Islet of Langerhans (tissue), 1 donor: ENCODE data around the gene LPP.

Experiments
- FAIRE-seq: peaks from one replicate; lab custom pipeline; 2011; peaks lifted over from hg19 to GRCh38; lab: Jason Lieb, UNC

Gene LPP

GRCh38 chr3:188722963-188723362 lies 569.0 kb downstream of the LPP start:
- FAIRE-seq, result no peak

GRCh38 chr3:188727052-188727451 lies 573.1 kb downstream of the LPP start:
- FAIRE-seq, result no peak

- no peak for FAIRE-seq
These were observed 574.5 kb downstream of the LPP start for GRCh38 chr3:188728371-188728896.

- no peak for FAIRE-seq
These were observed 575.5 kb downstream of the LPP start for GRCh38 chr3:188729422-188729821.

GRCh38 chr3:188734395-188734794 lies 580.4 kb downstream of the LPP start:
- FAIRE-seq, result no peak

GRCh38 chr3:188739511-188739910 lies 585.6 kb downstream of the LPP start:
- no peak for FAIRE-seq

GRCh38 chr3:188740010-188740409 lies 586.1 kb downstream of the LPP start:
- no peak for FAIRE-seq

GRCh38 chr3:188742755-188743550 lies 589.0 kb downstream of the LPP start:
- FAIRE-seq, result no peak

- no peak for FAIRE-seq
These were observed 590.2 kb downstream of the LPP start for GRCh38 chr3:188744166-188744565.

GRCh38 chr3:188745031-188745430 lies 591.1 kb downstream of the LPP start:
- FAIRE-seq, result no peak

GRCh38 chr3:188746291-188746783 lies 592.4 kb downstream of the LPP start:
- no peak for FAIRE-seq

- FAIRE-seq, result no peak
These were observed 593.5 kb downstream of the LPP start for GRCh38 chr3:188747489-188747888.

- no peak for FAIRE-seq
These were observed 595.2 kb downstream of the LPP start for GRCh38 chr3:188749010-188749617.

- FAIRE-seq, result no peak
These were observed 595.9 kb downstream of the LPP start for GRCh38 chr3:188749830-188750229.

GRCh38 chr3:188750617-188751016 lies 596.7 kb downstream of the LPP start:
- no peak for FAIRE-seq

- no peak for FAIRE-seq
These were observed 598.9 kb downstream of the LPP start for GRCh38 chr3:188752850-188753249.

- no peak for FAIRE-seq
These were observed 600.3 kb downstream of the LPP start for GRCh38 chr3:188754267-188754666.

GRCh38 chr3:188756241-188756640 lies 602.3 kb downstream of the LPP start:
- FAIRE-seq, result no peak

GRCh38 chr3:188759336-188760005 lies 605.5 kb downstream of the LPP start:
- FAIRE-seq, result no peak

- FAIRE-seq, result no peak
These were observed 606.5 kb downstream of the LPP start for GRCh38 chr3:188760408-188760807.

- FAIRE-seq, result no peak
These were observed 607.5 kb downstream of the LPP start for GRCh38 chr3:188761439-188761838.

- FAIRE-seq, result no peak
These were observed 608.0 kb downstream of the LPP start for GRCh38 chr3:188761964-188762363.

- no peak for FAIRE-seq
These were observed 610.7 kb downstream of the LPP start for GRCh38 chr3:188764609-188765008.
